Endometrial microvascular endothelial cells (primary cell): ENCODE results near the gene LTN1. TPM values are rescaled to one million over a fixed set of nuclear protein-coding genes. Genes with fewer than 3 reads are reported as not detected.
"Not testable (repeated sequence)": the region's sequence is repeated elsewhere in the genome, so short reads cannot be mapped to it uniquely, and the experiment has no call there.

ENCODE experiments used
- in situ Hi-C: cut with HindIII; loops from 2 replicates; pipeline ENCODE4 v1.10.0; 2017; ENCODE audit warnings: low sequenced_read_pairs, low pct_unique_long_range_greater_than_20kb; ENCODE audit errors: inconsistent ontology term
- total RNA-seq: library from RNA; depleted of rRNA; stranded (reverse); fragments of >200 nt; gene quantifications from one replicate; pipeline ENCODE4 v1.2.3, GENCODE V29; 2015; ENCODE audit errors: inconsistent ontology term

The LTN1 gene
- total RNA-seq, 1 donor from 2014 or later = 25.6 TPM

DNA sequence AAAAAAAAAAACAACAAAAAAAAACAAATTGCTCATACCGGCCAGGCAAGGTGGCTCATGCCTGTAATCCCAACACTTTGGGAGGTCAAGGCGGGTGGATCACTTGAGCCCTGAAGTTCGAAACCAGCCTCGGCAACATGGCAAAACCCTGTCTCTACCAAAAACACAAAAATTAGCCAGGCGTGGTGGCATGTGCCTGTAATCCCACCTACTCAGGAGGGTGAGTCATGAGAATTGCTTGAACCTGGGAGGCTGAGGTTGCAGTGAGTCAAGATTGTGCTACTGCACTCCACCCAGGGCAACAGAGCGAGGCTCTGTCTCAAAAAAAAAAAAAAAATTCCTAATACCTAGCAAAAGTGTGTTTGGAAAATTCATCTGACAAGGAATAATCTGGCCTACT, 4.5 kb downstream of the LTN1 start:
- in situ Hi-C loops = not testable (repeated sequence)

DNA sequence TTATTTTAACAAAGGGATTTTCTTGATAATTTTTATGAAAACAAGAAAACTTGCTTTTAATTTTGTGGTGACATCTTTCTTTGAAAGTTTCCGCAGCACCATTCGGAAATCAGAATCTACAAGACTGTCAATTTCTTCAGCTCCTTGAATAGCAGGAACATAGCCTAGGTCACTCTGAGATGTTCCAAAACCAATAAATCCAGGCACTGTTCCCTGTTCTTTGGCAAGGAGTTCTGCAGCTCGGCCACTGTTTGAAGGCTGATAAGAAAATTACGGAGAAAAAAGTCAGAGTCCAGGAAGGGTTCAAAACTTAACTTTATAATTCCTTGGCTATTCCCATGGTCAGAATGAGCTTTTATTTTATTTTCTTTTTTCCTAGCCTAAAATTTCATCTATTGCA, 6.0 kb downstream of the LTN1 start:
- in situ Hi-C loops = no loop called here

DNA sequence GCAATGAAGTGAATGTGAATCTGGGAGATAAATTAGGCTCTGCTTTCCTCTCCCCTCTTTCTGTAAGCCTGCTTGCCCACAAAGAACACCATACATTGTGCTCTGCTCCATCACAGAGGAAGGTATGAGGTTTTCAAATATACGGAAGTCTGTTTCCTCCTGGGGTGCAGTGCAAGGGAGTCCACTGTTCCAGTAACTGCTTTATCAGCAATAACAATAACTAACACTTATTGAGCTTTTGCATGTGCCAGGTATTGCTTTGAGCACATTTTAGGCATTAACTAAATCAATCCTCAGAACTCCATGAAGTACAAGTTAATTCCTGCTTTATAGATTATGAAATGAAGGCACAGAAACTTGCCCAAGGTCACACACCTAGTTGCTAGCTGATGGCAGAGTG, 10.0 kb downstream of the LTN1 start:
- in situ Hi-C loops = no loop called here

DNA sequence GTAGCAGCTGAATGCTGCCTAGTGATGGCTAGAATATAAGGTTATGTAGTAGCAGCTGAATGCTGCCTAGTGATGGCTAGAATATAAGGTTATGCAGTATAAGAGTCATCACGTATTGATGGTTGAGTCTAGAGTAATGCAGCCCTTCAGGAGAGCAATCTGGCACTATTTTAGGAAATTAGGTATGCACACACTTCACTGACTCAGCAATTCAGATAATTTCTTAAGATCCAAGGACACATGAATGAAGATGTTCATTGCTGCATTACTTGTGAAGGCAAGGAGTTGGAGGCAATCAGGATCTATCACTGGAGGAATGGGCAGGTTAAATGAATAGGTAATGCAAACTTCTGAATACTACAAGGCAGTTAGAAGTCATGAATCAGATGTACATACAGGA, 13.6 kb downstream of the LTN1 start:
- in situ Hi-C loops = no loop called here

DNA sequence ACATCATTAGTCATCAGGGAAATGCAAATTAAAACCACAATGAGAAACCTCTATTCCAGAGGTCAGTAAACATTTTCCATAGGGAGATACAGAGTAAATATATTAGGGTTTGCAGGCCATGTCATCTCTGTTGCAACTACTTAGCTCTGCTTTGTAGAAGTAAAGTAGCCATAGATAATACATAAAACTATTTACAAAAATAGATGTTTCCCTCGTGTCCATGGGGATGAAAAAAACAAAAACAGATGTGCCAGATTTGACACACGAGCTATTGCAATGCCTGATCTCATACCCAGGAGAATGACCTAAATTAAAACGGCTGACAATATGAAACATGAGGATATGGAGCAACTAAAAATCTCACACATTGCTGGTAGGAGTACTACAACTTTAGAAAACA, 17.3 kb downstream of the LTN1 start:
- in situ Hi-C loops = no loop called here

DNA sequence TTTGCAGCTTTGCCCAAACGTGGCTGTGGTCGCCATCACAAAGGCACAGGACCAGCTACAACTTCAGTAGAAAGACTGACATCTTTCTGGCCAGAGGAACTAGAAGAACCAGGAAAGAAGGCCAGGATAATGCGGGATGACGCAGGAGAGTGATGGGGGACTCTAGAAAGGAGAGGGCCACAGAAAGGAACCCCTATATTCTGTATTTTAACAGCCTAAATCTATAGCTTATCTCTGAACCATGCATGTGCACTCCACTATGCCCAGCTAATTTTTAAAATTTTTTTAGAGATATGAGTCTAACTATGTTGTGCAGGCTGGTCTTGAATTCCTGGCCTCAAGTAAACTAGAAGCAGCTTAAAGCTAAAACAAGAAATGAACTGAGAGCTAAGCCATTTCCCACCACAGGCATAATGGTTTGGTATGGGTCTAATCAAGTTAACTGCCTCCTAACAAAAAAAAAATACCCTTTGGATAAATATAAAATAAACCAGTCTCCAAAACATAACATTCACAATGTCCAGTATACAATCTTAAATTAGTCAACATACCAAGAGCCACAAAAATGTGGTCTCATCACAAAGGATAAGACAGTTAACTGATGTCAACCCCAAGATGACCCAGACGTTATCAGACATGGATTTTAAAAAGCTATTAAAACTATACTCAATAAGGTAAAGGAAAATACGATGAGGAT, 18.0 kb downstream of the LTN1 start:
- in situ Hi-C loops = no loop called here

DNA sequence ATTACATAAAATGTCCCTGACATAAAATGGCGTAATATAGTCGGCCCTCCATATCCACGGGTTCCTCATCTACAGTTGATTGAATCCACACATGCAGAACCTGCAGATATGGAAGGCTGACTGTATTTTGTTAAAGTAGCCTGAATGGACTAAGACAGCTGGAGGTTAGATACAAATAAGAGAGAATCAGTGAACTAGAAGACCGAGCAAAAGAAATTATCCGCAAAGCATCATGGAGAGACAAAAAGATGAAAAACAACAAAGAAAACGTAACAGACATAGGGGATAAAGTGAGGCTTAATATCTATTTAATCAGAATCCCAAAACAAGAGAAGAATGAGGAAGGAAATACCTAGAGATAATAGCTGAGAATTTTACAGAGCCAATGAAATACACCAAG, 20.3 kb downstream of the LTN1 start:
- in situ Hi-C loops = no loop called here

DNA sequence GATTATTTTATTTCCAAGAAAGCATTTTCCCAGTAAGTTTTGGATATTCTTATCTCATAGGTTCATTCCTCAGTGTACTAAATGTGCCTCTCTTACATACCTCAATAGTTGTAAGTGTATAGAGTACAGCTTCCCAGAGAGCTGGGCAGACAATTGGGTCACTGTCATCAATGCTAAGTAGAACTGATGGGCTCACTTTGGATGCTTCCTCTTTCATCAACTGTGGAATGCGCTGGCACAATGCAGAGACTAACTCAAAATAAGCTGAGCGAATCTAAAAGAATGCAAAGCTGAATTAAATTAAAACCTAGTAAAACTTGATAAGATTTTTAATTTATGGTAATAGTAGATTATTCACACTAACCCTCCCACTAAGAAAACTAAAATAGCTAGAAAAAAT, 21.5 kb downstream of the LTN1 start:
- in situ Hi-C loops = no loop called here

DNA sequence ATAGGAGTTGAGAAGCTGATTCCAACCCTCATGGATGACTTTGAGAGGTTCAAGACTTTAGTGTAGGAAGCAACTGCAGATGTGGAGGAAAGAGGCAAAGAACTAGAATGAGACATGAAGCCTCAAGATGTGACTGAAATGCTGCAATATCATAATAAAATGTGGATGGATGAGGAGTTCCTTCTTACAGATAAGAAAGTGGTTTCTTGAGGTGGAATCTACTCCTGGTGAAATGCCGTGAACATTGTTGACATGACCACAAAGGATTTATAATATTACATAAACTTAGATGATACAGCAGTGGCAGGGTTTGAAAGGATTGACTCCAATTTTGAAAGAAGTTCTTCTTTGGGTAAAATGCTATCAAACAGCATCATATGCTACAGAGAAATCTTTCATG, 28.8 kb downstream of the LTN1 start:
- in situ Hi-C loops = no loop called here

DNA sequence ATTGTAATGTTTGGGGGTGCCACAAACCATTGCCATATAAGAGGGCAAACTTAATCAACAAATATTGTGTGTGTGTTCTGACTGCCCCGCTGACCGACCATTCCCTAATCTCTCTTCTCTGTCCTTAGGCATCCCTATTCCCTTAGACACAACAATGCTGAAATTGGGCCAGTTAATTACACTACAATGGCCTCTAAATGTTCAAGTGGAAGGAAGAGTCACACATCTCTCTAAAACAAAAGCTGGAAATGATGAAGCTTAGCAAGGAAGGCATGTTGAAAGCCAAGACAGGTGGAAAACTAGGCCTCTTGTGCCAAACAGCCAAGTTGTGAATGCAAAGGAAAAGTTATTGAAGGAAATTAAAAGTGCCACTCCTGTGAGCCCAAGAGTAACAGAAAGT, 30.2 kb downstream of the LTN1 start:
- in situ Hi-C loops = no loop called here

DNA sequence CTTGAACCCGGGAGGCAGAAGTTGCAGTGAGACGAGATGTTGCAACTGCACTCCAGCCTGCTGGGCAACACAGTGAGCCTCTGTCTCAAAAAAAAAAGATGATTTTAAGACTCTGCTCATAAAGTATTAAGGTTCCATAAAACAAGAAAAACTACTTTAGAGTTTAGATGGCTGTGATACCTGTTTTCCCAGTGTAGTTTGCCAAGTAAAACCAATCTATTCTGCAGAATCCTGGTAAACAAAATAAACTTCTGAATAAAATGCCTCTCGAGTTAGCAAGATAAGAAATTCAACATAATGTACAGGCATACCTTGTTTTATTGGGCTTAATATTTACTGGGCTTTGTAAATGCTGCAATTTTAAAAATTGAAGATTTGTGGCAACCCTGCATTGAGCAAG, 30.8 kb downstream of the LTN1 start:
- in situ Hi-C loops = no loop called here

DNA sequence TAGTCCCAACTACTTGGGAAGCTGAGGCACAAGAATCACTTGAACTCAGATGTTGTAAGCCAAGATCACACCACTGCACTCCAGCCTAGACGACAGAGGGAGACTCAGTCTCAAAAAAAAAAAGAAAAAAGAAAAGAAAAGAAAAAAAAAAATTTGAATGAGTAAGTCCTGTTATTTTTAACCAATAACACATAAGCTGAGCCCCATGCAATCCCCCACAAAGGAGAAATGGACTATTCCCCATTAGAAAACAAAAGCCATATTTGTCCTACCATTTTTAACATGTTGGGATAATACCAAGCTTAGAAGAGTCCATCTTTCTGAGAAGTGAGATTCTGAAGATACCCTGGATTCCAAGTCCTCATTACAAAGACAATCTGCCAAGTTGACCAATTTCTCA, 32.4 kb downstream of the LTN1 start:
- in situ Hi-C loops = no loop called here

DNA sequence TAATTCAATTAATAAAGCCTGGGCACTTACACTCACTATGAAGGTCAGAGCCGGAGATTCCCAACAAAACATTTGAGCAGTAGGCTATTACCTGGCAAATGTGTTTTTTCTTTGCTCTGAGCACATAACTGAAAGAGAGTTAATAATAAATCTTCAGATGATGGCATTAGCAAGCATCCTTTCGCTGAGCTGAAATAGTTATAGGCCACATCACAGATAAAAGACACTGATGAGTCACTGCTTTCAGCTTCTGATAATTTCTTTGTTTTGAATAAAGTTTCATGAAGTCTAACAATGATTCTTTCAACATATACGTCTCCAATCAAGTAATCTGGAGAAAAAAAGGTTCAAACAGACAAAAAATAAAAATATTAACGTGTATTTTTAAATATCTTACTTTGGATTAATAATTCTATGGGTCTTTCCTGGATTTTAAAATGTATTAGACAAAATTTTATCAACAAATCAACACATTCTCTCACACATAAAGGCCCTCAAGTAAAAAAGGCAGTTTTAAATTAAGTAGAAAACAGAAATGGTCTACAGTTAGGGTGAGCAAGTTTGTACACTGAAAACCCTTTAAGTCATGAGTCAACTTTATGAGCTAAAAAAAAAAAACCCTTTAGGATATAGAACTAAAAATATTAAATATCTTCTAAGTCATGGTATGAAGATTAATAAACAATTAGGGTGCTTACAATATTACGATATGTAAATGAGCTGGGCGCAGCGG, 33.1 kb downstream of the LTN1 start:
- in situ Hi-C loops = no loop called here

DNA sequence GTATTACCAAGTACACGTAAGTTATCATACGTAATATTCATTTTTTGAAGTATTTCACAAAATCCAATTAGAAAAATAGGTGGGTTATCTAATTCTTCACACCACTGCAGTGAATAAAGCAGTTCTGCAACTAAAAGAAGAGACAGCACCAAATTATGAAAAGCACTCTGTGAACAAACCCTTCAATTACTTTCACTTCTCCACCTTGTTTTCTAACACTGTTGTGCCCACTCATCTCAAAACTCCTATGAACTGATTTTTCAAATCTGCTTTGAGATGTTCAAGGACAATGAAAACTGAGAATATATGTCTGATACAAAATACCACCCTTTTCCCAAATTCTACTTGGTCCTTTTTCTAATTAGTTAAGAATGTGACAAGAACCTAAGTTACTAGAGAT, 39.4 kb downstream of the LTN1 start:
- in situ Hi-C loops = no loop called here

DNA sequence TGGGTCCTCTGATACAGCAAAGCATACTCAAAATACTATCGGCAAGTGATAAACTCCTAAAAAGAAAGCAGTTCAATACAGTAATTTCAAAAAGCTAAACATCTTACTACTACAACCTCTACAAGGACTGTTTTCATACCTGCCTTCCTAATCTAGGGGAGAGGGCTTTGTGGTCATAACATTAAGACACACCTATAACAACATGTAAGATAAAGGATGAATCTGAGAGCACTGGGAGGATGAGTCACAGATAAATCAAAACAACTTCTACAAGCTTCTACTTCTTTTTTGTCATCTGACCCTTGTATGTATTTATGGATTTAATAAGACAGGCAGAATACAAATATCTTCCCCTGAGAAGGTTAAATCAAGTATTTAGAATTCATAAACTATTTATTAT, 40.0 kb downstream of the LTN1 start:
- in situ Hi-C loops = no loop called here

DNA sequence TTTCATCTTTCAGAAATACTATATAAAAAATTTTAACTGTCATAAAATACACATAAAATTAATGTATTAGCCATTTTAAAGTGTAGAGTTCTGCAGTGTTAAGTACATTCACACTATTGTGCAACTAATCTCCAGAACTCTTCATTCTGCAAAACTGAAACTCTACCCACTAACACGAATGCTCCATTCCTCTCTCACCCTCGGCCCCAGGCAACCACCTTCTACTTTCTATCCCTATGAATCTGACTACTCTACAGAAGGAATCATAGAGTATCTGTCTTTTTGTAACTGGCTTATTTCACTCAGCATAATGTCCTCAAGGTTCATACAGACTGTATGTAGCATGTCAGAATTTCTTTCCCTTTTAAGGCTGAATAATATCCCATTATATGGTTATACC, 43.4 kb downstream of the LTN1 start:
- in situ Hi-C loops = no loop called here

DNA sequence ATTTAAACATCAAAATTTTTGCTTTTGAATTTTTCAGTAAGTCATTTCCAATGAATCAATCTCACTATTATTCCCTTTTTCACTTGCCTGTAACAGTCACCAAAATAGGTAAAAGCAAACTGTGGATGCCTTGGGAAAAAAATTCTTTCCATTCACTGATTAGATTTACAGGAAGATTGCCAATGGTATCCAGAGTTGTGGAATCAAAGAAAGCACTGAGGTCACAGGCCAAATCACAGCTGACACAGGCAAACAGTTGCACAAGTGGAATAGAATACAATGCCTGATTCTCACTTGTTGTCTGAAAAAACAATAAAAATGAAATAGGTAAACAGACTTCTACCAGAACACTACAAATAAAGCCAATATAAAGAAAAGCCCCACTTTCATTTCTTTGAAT, 48.4 kb downstream of the LTN1 start:
- in situ Hi-C loops = no loop called here

DNA sequence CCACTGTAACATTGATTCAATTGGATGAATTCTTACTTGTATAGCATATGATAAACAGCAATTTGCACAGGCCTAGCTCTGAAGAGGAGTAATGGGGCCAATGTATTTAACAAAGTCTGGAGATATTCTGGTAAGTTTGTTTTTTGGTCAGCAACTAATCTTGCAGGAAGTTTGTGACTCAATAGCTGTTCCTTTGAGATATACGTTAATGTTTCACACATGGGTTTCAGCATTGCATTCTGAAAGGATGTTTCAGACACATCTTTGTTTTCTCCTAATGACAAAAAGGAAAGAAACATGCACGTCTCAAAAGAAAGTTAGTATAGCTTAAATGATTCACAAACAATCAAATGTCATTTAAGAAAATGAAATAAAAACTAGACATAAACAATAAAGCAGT, 49.0 kb downstream of the LTN1 start:
- in situ Hi-C loops = no loop called here

DNA sequence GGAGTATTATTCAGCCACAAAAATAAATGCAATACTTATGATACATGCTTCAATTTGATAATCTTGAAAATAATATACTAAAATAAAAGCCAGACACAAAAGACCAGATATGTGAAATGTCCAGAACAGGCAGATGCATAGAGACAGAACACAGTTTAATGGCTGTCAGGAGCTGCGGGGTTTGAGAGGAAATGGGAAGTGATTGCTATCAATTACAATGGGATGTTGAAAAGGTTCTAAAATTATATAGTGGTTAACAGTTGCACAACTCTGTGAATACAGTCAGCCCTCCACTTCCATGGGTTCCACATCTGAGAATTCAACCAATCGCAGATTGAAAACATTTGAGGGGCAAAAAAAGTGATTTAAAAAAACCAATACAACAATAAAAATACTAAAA, 54.0 kb downstream of the LTN1 start:
- in situ Hi-C loops = no loop called here

DNA sequence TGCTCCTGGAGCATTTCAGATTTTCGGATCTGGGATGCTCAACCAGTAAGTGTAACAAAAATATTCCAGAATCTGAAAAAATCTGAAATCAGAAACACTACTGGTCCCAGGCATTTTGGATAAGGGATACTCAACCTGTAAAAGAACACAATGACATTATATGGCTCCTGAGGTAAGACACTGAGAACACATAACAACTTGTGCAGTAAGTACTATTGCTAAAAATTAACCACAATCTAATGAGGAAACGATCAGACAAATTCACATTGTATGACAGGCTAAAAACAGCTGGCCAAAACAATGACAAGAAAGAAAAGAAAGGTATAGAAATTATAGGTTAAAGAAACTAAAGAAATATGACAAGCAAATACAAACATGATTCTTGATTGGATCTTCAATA, 54.9 kb downstream of the LTN1 start:
- in situ Hi-C loops = no loop called here

DNA sequence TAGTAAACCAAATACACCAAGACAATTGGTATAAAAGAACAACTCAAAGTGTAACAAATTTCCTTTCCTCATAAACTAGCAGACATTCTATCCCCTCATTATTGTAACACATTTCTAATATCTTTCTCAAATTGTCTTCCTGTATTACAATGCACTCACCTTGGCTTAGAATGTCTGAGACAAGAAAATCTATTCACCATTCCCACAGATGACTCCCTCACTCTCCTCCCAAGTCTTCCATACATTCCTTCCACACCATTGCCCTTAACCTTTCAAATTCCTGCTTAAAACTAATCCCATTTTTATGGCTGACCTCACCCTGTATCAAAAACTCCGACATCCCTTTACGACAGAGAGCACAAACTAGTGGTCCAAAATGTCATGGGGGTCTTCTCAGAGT, 56.0 kb downstream of the LTN1 start:
- in situ Hi-C loops = no loop called here
